H1 (cell line): ENCODE measurements around the gene TMIGD3. TPM values are rescaled to one million over a fixed set of nuclear protein-coding genes. Genes with fewer than 3 reads are reported as not detected.

ENCODE experiments used
- CTCF ChIA-PET: fragments of 300-600 bp; sonication (Branson Sonifier 250); formaldehyde crosslinking; loops from one replicate; lab custom pipeline; 2021; ENCODE audit not compliant: partially characterized antibody; lab: Charles Lee
- POLR2A ChIA-PET: fragments of 300-600 bp; sonication (Branson Sonifier 250); formaldehyde crosslinking; loops from one replicate; lab custom pipeline; 2021; ENCODE audit warnings: inconsistent platforms; ENCODE audit not compliant: partially characterized antibody; lab: Charles Lee
- DNase-seq, 2 experiments: peaks; one replicate each; pipeline versions ENCODE4 v3.0.0 to v3.0.0-alpha.2; 2010 to 2022; ENCODE audit warnings: low spot score in 2 of 2, low read depth in 1 of 2, mixed read lengths in 1 of 2
- FAIRE-seq: peaks from 2 replicates; lab custom pipeline; 2011; peaks lifted over from hg19 to GRCh38; lab: Jason Lieb, UNC
- H2AFZ ChIP-seq: 2 replicates; pipeline ENCODE4 v1.8.1; 2012; ENCODE audit warnings: low read length, inconsistent platforms
- H2AK5ac ChIP-seq: 2 replicates; pipeline ENCODE4 v1.6.1; 2013; ENCODE audit warnings: low read depth, low read length
- H2BK120ac ChIP-seq: replicated peaks from 2 replicates; pipeline ENCODE3; 2013; ENCODE audit warnings: low read depth, low read length, inconsistent platforms
- H2BK12ac ChIP-seq: 2 replicates; pipeline ENCODE4 v1.6.1; 2013; ENCODE audit warnings: low read depth, low read length
- H2BK15ac ChIP-seq: 2 replicates; pipeline ENCODE4 v1.6.1; 2013; ENCODE audit warnings: low read length
- H2BK20ac ChIP-seq: 2 replicates; pipeline ENCODE4 v1.6.1; 2013; ENCODE audit warnings: low read length
- H2BK5ac ChIP-seq: 2 replicates; pipeline ENCODE4 v1.6.1; 2013; ENCODE audit warnings: low read depth, low read length
- H3K14ac ChIP-seq: 2 replicates; pipeline ENCODE4 v1.6.1; 2013; ENCODE audit warnings: inconsistent platforms; ENCODE audit not compliant: insufficient read length
- H3K18ac ChIP-seq: 2 replicates; pipeline ENCODE4 v1.6.1; 2013; ENCODE audit warnings: low read length; ENCODE audit errors: extremely low read depth
- H3K23ac ChIP-seq: 2 replicates; pipeline ENCODE4 v1.6.1; 2013; ENCODE audit warnings: inconsistent platforms; ENCODE audit not compliant: insufficient read length
- H3K23me2 ChIP-seq: 2 replicates; pipeline ENCODE4 v1.6.1; 2013; ENCODE audit warnings: low read depth, low read length
- H3K27ac ChIP-seq: 2 replicates; pipeline ENCODE4 v1.6.1; 2011; ENCODE audit warnings: low read depth, low read length, inconsistent platforms
- H3K27me3 ChIP-seq, 4 experiments: replicated peaks in 1 of 4; 1 replicate in 1 of 4; 2 replicates in 3 of 4; pipeline versions ENCODE4 v1.6.1 to v1.8.1; 2011 to 2013; ENCODE audit warnings: low read length in 3 of 4, mild to moderate bottlenecking in 3 of 4, inconsistent platforms in 2 of 4, mixed read lengths in 2 of 4, moderate library complexity in 1 of 4; ENCODE audit not compliant: control insufficient read depth in 3 of 4, insufficient read depth in 3 of 4; ENCODE audit errors: extremely low read depth in 1 of 4
- H3K36me3 ChIP-seq, 4 experiments: 2 replicates each; pipeline versions ENCODE4 v1.6.1 to v1.8.1; 2011 to 2013; ENCODE audit warnings: mild to moderate bottlenecking in 4 of 4, low read length in 3 of 4, moderate library complexity in 2 of 4, control low read depth in 1 of 4, inconsistent platforms in 1 of 4; ENCODE audit not compliant: insufficient read depth in 4 of 4, control insufficient read depth in 2 of 4
- H3K4ac ChIP-seq: replicated peaks from 2 replicates; pipeline ENCODE3; 2013; ENCODE audit warnings: low read length, low read depth, mixed read lengths, inconsistent platforms; ENCODE audit not compliant: insufficient read length
- H3K4me1 ChIP-seq, 4 experiments: replicated peaks in 1 of 4; 1 replicate in 1 of 4; 2 replicates in 3 of 4; pipeline versions ENCODE4 v1.6.1 to v1.8.1; 2011 to 2013; ENCODE audit warnings: low read length in 3 of 4, inconsistent platforms in 2 of 4, mixed read lengths in 1 of 4; ENCODE audit not compliant: insufficient read depth in 4 of 4, control insufficient read depth in 3 of 4
- H3K4me2 ChIP-seq, 2 experiments: 2 replicates each; pipeline versions ENCODE4 v1.6.1 to v1.8.1; 2011 to 2013; ENCODE audit warnings: low read depth in 2 of 2, low read length in 2 of 2, control low read depth in 1 of 2, inconsistent platforms in 1 of 2, mild to moderate bottlenecking in 1 of 2; ENCODE audit not compliant: insufficient read depth in 1 of 2
- H3K4me3 ChIP-seq, 4 experiments: fragments of 200-600, 300-600 bp in 1 of 4; sonication (generic), shearing (Covaris generic), sonication (Bioruptor Twin) in 1 of 4; 2 replicates each; pipeline versions ENCODE4 v1.5.1 to v1.8.1; 2011 to 2016; ENCODE audit warnings: low read length in 4 of 4, low read depth in 3 of 4, control low read depth in 2 of 4, inconsistent platforms in 2 of 4, mild to moderate bottlenecking in 2 of 4, mixed read lengths in 1 of 4, moderate library complexity in 1 of 4; ENCODE audit not compliant: insufficient read depth in 2 of 4; ENCODE audit errors: extremely low read depth in 1 of 4
- H3K56ac ChIP-seq: replicated peaks from 2 replicates; pipeline ENCODE3; 2013; ENCODE audit warnings: low read depth, mild to moderate bottlenecking, mixed read lengths, low read length, inconsistent platforms; ENCODE audit not compliant: insufficient read length
- H3K79me1 ChIP-seq: 2 replicates; pipeline ENCODE4 v1.6.1; 2013; ENCODE audit warnings: low read depth, low read length, control low read depth
- H3K79me2 ChIP-seq, 2 experiments: 2 replicates each; pipeline versions ENCODE4 v1.6.1 to v1.8.1; 2012 to 2013; ENCODE audit warnings: low read length in 2 of 2, mild to moderate bottlenecking in 2 of 2, inconsistent platforms in 1 of 2; ENCODE audit not compliant: insufficient read depth in 2 of 2, control insufficient read depth in 1 of 2
- H3K9ac ChIP-seq, 4 experiments: replicated peaks in 1 of 4; 1 replicate in 1 of 4; 2 replicates in 3 of 4; pipeline versions ENCODE4 v1.6.1 to v1.8.1; 2011 to 2013; ENCODE audit warnings: low read depth in 3 of 4, low read length in 3 of 4, control low read depth in 2 of 4, mild to moderate bottlenecking in 2 of 4, moderate library complexity in 2 of 4, inconsistent platforms in 1 of 4; ENCODE audit errors: extremely low read depth in 1 of 4
- H3K9me3 ChIP-seq, 2 experiments: 2 replicates each; pipeline versions ENCODE4 v1.6.1 to v1.8.1; 2012 to 2013; ENCODE audit warnings: mild to moderate bottlenecking in 2 of 2, moderate library complexity in 2 of 2, control low read depth in 1 of 2, inconsistent platforms in 1 of 2, low read depth in 1 of 2, low read length in 1 of 2, mixed read lengths in 1 of 2; ENCODE audit not compliant: insufficient read depth in 2 of 2
- H4K20me1 ChIP-seq, 2 experiments: replicated peaks in 1 of 2; 2 replicates each; pipeline versions ENCODE3 to v1.8.1; 2011 to 2013; ENCODE audit warnings: inconsistent platforms in 2 of 2, low read length in 2 of 2, mild to moderate bottlenecking in 1 of 2; ENCODE audit not compliant: insufficient read depth in 2 of 2, control insufficient read depth in 1 of 2
- H4K5ac ChIP-seq: 2 replicates; pipeline ENCODE4 v1.6.1; 2013; ENCODE audit warnings: low read length, low read depth, mixed read lengths, inconsistent platforms; ENCODE audit not compliant: insufficient read length
- H4K8ac ChIP-seq: 2 replicates; pipeline ENCODE4 v1.8.0; 2013; ENCODE audit warnings: mild to moderate bottlenecking, moderate library complexity, low read length, inconsistent platforms; ENCODE audit not compliant: insufficient read depth; ENCODE audit errors: extremely low read depth
- H4K91ac ChIP-seq: replicated peaks from 2 replicates; pipeline ENCODE3; 2013; ENCODE audit warnings: low read length, mixed read lengths, inconsistent platforms; ENCODE audit not compliant: insufficient read length
- ATF3 ChIP-seq: IDR thresholded peaks from 2 replicates; pipeline ENCODE4 v1.6.1; 2011; ENCODE audit warnings: low read depth, mild to moderate bottlenecking, low read length; ENCODE audit not compliant: insufficient read depth
- GTF2F1 ChIP-seq: IDR thresholded peaks from 2 replicates; pipeline ENCODE4 v1.6.1; 2012; ENCODE audit warnings: low read depth, low read length, improper control_type of control experiment, borderline replicate concordance
- MAX ChIP-seq: IDR thresholded peaks from 2 replicates; pipeline ENCODE4 v1.6.1; 2012; ENCODE audit warnings: inconsistent platforms
- PHF8 ChIP-seq: fragments of 200-600 bp; sonication (generic); conservative IDR thresholded peaks from 2 replicates; pipeline ENCODE4 v1.7.1; 2012; ENCODE audit warnings: low read depth, mild to moderate bottlenecking, inconsistent platforms, low read length, moderate library complexity
- POLR2A ChIP-seq, 2 experiments: IDR thresholded peaks; 1 replicate in 1 of 2; 2 replicates in 1 of 2; pipeline ENCODE4 v1.6.1; 2011; ENCODE audit warnings: low read depth in 2 of 2, low read length in 2 of 2, mild to moderate bottlenecking in 2 of 2; ENCODE audit errors: control extremely low read depth in 1 of 2
- POU5F1 ChIP-seq: IDR thresholded peaks from 2 replicates; pipeline ENCODE4 v1.6.1; 2011; ENCODE audit warnings: low read depth, mild to moderate bottlenecking, low read length, moderate library complexity
- SIN3A ChIP-seq, 2 experiments: IDR thresholded peaks in 1 of 2; conservative IDR thresholded peaks in 1 of 2; 2 replicates each; pipeline ENCODE4 v1.6.1; 2011 to 2012; ENCODE audit warnings: low read length in 2 of 2, improper control_type of control experiment in 1 of 2, low read depth in 1 of 2, mild to moderate bottlenecking in 1 of 2
- SIRT6 ChIP-seq: IDR thresholded peaks from one replicate; pipeline ENCODE4 v1.7.1; 2012; ENCODE audit warnings: low read length, inconsistent platforms
- TCF12 ChIP-seq: IDR thresholded peaks from 2 replicates; pipeline ENCODE4 v1.6.1; 2011; ENCODE audit warnings: low read depth, mild to moderate bottlenecking, low read length
- USF2 ChIP-seq: IDR thresholded peaks from 2 replicates; pipeline ENCODE4 v1.6.1; 2011; ENCODE audit warnings: low read length, improper control_type of control experiment
- WGBS, 2 experiments: shearing (Covaris generic) in 1 of 2; methylation state at CpG; one replicate each; pipeline versions ENCODE4 v1.1.6 to v1.1.7; 2013 to 2015; ENCODE audit warnings: low lambda C conversion rate in 2 of 2, mixed read lengths in 2 of 2, inconsistent platforms in 1 of 2, low coverage in 1 of 2, missing lambda C conversion rate in 1 of 2; ENCODE audit not compliant: insufficient replicate concordance in 2 of 2, insufficient coverage in 1 of 2, insufficient read length in 1 of 2; ENCODE audit errors: extremely low coverage in 1 of 2, missing lambda C conversion rate in 1 of 2; 5-methylcytosine and 5-hydroxymethylcytosine counted together
- polyA plus RNA-seq, 7 experiments: library from polyadenylated mRNA; depleted of rRNA in 3 of 7; stranded (reverse) in 5 of 7; unstranded in 2 of 7; fragments of >200 nt in 5 of 7; fragments of 200-250 nt in 2 of 7; gene quantifications; 1 replicate in 5 of 7; 2 replicates in 1 of 7; 4 replicates in 1 of 7; pipeline versions ENCODE4 v1.2.1 to v1.2.3, GENCODE V29; 2011 to 2013; ENCODE audit warnings: missing spikeins in 2 of 7, mixed read lengths in 2 of 7
- total RNA-seq: library from RNA; stranded (reverse); fragmentation: NEBNext Ultra II Directional; extraction: Animal tissue kit (Norgen Biotek cat#: 25700); gene quantifications from 2 replicates; pipeline ENCODE4 v1.2.1, GENCODE V29; 2021

The TMIGD3 gene
- total and polyA plus RNA-seq, 2 of the 8 experiments (the other 6 are each of a cell fraction or from before 2014, with no cell fraction given), result not detected

- H3K27ac ChIP-seq, result no peak overlapping the region
- no peak overlapping the region for H3K4ac ChIP-seq
- no peak overlapping the region for H2AK5ac ChIP-seq
- no peak overlapping the region for H3K56ac ChIP-seq
- H3K14ac ChIP-seq, result no peak overlapping the region
- H4K20me1 ChIP-seq, result no peaks in the 10 kb centered on the region
- peak overlapping the region; percentile 93 for H2AFZ ChIP-seq
- H3K9me3 ChIP-seq, result no peaks in the 10 kb centered on the region
- H3K4me3 ChIP-seq, result peak overlapping the region in 1 of 4 experiments; percentile 30; a peak in 3 of 8 replicates
- H2BK15ac ChIP-seq, result 0 out of 2 replicates have a peak overlapping the region, but pooled peaks have one; percentile 16
- H4K91ac ChIP-seq, result peak overlapping the region; percentile 81
- H2BK120ac ChIP-seq, result no peak overlapping the region
- no peak overlapping the region for H3K23ac ChIP-seq
- no peak overlapping the region for H2BK5ac ChIP-seq
- peaks cover 0 to 1% (median 0%) of the 10 kb centered on the region in 4 experiments; a peak in 2 of 7 replicates for H3K27me3 ChIP-seq
- peak overlapping the region; percentile 9 to 44; a peak in 3 of 4 replicates for H3K4me2 ChIP-seq
- no peak overlapping the region for H2BK20ac ChIP-seq
- no peak for DNase-seq
- no peaks in the 10 kb centered on the region for H3K36me3 ChIP-seq
- 81% methylated on average over 26 of the region's 40 CpGs; no CpG with 5 or more reads in 1 of the 2 experiments for WGBS, 2 experiments
- no peak for FAIRE-seq
- no peaks in the 10 kb centered on the region for H3K23me2 ChIP-seq
- no peak overlapping the region for H3K9ac ChIP-seq
- H3K79me1 ChIP-seq, result no peaks in the 10 kb centered on the region
- CTCF ChIA-PET, result interaction anchor here (0.6 to 1.6 kb wide), 10 partner anchors 9 to 236 kb away, joined by 3 to 4 read pairs (median 4); partner anchors contain the start of genes ADORA3 and TMIGD3
- POLR2A ChIA-PET, result interaction anchor here (1.7 kb wide), 1 partner anchor 224 kb away, joined by 4 read pairs; the partner anchor contains the start of gene INKA2
- no peak overlapping the region for H2BK12ac ChIP-seq
- H4K5ac ChIP-seq, result peak overlapping the region; percentile 26
- H3K4me1 ChIP-seq, result no peaks in the 10 kb centered on the region; a peak in 2 of 7 replicates
- no peaks in the 10 kb centered on the region for H3K79me2 ChIP-seq
- H4K8ac ChIP-seq, result peak overlapping the region; percentile 94
- H3K18ac ChIP-seq, result no peak overlapping the region; the same call in 1 of the 2 replicates
- no peak for TF ChIP-seq PHF8
- no peak for TF ChIP-seq MAX
- no peak for TF ChIP-seq ATF3
- no peak for TF ChIP-seq SIN3A (conservative IDR thresholded peaks at IDR 0.05 in 1 of 2, IDR thresholded peaks at IDR 0.05 in 1 of 2; ENCODE audit: low read depth in 1 of 2, low read length in 2 of 2)
- no peak for TF ChIP-seq USF2
- TF ChIP-seq GTF2F1, result no peak
- no peak for TF ChIP-seq POU5F1
- TF ChIP-seq TCF12, result no peak
- no peak for TF ChIP-seq POLR2A (IDR thresholded peaks at IDR 0.05; ENCODE audit: control extremely low read depth in 1 of 2, low read depth in 2 of 2, low read length in 2 of 2)
- TF ChIP-seq SIRT6, result no peak
Measured at GRCh38 chr1:111515291-111516004, 12.0 kb upstream of the TMIGD3 start.
